ENCODE measurements around the gene STK32C.
"Not testable (repeated sequence)": the region's sequence is repeated elsewhere in the genome, so short reads cannot be mapped to it uniquely, and the experiment has no call there.

Gene STK32C

DNA sequence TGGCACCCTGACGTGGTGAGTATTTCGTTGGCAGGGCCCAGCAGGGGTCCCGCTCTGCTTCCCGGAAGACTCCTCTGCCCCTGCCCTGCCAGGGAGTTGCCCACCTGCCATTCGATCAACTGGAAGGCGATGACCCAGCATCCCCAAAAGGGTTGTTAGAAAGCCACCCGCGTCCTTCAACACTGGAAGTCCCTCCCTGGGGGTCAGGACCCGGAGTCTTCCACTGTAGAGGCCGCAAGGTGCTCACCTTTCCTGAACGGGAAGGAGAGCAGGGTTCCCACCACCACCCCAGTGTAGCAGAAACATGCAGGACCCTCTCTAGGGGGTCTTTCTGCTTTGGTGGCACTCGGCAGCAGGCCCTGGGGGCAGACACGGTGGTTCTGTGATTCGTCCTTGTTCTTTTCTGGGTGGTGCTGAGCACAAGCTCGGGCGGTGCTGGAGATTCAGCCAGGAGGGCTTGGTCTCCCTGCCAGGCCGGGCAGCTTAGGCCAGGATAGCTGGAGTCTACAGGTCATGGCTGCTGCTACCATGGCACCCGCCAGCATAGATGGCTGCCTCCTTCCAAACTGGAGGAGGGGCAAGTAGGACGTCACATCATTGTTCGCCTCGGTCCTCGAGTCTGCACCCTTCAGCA lies 140.6 kb downstream of the STK32C start:
- no peak for DNase-seq (ENCODE audit: low spot score)

DNA sequence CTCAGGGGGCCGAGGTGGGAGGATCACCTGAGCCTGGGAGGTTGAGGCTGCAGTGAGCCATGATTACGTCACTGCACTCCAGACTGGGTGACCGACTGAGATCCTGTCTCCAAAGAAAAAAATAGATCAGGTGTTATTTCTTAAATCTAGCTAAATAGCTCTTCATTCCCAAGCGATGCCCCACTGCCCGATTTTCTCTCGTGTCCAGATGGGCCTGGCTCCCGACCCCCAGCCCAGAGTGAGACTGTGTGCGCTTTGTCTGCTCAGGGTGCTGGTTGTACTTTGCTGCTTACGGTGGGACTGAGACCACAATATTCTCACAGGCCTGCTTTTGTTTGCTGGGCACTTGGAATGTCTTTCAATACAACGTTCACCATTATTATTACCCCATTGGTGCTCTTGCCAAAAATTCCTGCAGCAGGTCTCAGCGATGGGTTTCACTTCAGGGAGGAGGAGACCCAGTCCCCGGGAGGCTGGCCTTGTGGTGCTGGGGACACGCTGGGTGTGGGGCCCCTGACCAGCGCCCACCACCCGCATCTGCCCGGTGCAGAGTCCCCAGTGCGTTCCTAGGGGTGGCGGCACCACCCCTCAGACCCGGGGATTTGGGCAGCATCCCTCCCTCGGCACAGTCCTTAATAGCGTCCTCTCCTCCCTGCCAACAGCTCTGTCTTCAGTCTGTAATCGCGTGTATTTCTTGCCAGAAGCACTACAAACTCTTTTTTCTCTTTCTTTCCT lies 141.4 kb downstream of the STK32C start:
- DNase-seq (ENCODE audit: low spot score): no peak

DNA sequence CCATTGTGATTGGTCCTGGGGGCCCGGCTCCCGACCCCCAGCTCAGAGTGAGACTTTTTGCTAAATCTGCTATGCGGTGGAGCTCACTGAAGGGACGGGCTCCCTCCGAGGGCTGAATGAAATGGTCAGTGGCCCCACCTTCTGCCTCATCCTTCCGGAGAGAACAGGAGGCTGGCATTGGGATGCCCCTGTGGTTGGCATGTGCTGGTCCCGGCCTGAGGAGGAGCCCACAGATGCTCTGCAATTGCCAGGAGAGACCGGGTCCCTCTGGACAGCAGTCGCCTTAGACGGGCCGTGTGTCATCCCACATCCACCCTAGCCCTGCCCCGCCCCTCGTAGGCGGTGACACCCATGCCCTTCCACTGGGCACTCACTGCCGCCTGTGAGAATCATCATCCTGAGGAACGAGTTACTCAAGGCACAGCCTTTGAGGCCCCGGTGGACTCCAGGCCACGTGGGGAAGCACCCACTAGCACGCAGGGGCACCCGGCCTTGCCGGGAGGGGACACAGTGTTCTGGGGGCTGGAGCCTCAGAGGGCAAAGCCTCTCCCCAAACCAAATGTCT lies 142.3 kb downstream of the STK32C start:
- DNase-seq (ENCODE audit: low spot score): no peak

DNA sequence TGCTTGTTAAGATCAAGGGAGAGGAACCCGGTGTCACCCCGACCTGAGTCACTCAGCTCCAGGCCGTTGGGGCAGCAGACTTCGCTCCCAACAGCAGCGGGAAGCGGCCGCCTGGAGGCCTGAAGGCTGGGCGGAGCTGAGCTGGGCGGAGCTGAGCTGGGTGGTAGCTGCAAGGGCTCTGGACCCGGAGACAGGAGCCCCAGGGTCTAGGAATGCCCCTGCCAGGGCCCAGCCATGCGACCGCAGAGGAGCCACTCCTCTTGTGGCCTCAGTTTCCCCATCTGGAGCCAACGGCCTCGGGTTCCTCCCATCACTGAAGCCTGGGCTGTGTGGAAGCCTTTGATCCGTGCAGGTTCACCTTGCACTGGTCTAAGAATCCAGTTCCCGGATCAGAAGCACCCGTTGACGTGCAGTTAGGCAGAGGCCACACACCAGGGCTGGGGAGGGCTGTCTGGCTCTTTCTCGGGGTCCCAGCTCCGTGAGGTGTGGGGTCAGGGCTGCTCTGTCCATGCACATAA lies 142.9 kb downstream of the STK32C start:
- no peak for DNase-seq (ENCODE audit: low spot score)

DNA sequence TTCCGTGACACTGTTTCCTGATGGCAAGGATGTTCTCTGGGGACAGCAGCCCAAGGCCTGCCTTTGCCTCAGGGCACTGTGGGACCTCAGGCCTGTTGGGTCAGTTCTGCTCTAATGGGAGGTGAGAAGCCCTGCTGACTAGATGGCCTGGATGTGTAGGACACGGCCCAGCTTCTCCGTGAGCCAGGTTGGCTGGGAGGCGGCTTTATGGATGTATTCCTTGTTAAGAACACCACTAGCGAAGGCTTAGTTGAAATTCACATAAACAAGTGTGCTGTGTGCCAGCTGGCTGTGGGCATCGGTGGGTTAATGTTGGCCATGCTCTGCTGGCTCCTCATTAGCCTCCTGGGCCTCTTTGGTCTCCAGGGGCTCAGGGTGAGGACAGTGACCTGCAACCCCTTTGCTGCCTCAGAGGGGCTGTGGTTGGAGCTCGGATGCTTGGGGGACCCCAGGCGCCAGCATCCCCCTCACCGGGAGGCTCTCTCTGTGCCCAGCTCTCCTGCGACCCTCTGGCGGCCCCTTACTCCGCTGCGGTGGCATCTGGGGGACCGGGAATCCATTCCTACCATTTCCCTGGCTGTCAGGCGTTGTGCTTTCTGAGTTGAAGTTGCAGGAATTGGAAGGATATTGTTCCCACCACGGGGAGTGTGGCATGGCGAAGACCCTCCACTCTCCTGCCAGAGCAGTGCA lies 143.8 kb downstream of the STK32C start:
- no peak for DNase-seq (ENCODE audit: low spot score)

DNA sequence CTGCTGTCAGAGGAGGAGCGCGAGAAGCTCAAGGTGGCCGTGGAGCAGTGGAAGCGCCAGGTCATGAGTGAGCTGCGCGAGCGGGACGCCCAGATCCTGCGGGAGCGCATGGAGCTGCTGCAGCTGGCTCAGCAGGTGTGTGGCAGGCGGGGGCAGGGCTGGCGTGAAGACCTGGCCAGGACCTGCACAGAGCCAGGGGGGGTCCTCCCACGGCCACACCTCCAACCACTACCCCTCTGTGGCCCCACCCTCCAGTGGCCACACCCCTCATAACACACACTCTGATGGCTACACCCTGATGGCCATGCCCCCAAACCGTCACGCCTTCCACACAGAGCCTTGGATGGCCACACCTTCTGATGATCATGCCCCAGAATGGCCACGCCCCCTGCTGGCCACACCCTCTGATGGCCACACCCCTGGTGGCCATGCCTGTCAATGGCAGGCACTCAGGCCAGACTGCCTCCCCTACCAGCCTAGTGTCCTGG lies 144.4 kb downstream of the STK32C start:
- DNase-seq (ENCODE audit: low spot score): peak; percentile 69

DNA sequence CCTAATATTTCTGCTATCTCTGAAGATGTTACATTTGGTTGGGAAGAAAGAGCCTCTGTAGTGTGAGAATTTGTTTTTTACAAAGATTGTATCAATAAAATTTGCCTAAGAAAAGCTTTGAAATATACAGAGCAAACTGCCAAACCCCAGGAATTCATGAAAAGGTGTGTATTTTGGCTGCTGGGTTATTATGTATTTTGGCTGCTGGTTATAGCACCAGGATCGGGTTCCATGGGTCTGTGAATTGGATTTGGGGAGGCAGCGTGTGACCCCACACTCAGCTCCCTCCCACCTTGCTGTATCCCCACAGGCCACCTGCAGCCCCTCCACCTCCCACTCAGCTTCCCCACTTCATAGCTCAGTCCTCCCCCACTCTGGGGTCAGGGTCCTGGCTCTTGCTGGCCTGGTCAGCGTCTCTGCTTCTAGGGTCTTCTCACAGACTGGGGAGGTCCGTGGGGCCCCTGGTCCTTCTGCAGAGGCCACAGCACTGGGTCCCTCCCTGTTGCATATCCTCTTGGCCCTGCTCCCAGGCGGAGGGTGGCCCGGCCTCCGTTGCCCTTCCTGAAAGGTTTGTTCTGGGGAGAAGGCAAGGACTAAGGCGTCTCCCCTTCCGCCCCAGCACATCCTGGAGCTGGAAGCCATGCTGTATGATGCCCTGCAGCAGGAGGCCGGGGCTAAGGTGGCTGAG lies 145.0 kb downstream of the STK32C start:
- DNase-seq (ENCODE audit: low spot score): no peak

DNA sequence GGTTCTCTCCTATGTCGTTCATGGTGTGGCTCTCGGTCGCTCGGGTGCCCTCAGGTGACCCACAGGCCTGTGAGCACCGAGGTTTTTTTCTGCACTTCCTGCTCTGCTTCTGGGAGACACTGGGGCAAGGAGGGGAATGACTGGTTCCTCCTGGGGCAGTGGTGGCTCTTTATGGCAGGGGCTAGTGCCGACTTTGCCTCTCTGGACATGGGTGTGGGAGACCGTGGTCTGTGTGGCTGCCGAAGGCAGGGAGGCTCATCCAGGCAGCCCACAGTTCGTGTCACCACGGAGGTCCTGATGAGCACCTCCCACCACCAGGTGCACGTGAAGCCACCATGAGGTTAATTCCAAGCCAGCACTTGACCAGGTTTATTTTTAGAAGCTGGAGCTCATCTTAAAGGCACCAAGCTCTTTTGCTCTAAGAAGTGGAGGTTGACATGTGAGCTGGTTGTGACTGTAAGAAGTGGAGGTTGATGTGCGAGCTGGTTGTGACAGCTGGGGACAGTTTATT lies 145.7 kb downstream of the STK32C start:
- no peak for DNase-seq (ENCODE audit: low spot score)

DNA sequence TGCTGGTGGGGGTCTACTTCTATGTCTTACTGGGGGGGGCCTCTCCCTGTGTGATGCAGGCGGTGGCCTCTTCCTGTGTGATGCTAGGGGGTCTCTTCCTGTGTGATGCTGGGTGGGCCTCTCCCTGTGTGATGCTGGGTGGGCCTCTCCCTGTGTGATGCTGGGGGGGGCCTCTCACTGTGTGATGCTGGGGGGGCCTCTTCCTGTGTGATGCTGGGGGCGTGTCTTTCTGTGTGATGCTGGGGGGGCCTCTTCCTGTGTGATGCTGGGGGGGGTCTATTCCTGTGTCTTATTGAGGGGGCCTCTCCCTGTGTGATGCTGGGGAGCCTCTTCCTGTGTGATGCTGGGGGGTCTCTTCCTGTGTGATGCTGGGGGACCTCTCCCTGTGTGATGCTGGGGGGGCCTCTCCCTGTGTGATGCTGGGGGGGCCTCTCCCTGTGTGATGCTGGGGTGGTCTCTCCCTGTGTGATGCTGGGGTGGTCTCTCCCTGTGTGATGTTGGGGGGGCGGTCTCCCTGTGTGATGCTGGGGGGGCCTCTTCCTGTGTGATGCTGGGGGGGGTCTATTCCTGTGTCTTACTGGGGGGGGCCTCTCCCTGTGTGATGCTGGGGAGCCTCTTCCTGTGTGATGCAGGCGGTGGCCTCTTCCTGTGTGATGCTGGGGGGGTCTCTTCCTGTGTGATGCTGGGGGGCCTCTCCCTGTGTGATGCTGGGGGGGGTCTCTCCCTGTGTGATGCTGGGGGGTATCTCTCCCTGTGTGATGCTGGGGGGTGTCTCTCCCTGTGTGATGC lies 146.7 kb downstream of the STK32C start:
- not testable (repeated sequence) for DNase-seq (ENCODE audit: low spot score)

DNA sequence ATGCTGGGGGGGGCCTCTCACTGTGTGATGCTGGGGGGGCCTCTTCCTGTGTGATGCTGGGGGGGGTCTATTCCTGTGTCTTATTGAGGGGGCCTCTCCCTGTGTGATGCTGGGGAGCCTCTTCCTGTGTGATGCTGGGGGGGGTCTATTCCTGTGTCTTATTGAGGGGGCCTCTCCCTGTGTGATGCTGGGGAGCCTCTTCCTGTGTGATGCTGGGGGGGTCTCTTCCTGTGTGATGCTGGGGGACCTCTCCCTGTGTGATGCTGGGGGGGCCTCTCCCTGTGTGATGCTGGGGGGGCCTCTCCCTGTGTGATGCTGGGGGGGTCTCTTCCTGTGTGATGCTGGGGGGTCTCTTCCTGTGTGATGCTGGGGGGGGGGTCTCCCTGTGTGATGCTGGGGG lies 147.5 kb downstream of the STK32C start:
- not testable (repeated sequence) for DNase-seq (ENCODE audit: low spot score)

DNA sequence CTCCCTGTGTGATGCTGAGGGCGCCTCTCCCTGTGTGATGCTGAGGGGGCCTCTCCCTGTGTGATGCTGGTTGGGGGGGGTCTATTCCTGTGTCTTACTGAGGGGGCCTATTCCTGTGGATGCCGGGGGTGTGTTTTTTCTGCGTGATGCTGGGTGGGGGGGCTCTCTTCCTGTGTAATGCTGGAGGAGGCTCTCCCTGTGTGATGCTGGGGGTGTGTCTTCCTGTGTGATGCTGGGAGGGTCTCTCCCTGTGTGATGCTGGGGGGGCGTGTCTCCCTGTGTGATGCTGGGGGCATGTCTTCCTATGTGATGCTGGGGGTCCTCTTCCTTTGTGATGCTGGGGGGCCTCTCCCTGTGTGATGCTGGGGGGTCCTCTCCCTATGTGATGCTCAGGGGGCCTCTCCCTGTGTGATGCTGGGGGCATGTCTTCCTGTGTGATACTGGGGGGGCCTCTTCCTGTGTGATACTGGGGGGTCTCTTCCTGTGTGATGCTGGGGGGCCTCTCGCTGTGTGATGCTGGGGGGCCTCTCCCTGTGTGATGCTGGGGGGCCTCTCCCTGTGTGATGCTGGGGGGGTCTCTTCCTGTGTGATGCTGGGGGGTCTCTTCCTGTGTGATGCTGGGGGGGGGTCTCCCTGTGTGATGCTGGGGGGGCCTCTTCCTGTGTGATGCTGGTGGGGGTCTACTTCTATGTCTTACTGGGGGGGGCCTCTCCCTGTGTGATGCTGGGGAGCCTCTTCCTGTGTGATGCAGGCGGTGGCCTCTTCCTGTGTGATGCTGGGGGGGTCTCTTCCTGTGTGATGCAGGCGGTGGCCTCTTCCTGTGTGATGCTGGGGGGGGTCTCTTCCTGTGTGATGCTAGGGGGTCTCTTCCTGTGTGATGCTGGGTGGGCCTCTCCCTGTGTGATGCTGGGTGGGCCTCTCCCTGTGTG lies 148.2 kb downstream of the STK32C start:
- DNase-seq (ENCODE audit: low spot score): not testable (repeated sequence)

DNA sequence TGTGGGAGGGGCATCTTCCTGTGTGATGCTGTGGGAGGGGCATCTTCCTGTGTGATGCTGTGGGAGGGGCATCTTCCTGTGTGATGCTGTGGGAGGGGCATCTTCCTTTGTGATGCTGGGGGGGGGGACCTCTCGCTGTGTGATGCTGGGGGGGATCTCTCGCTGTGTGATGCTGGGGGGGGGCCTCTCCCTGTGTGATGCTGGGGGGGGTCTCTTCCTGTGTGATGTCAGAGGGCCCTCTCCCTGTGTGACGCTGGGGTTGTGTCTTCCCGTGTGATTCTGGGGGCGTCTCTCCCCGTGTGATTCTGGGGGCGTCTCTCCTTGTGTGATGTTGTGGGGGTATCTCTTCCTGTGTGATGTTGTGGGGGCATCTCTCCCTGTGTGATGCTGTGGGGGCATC lies 148.9 kb downstream of the STK32C start:
- DNase-seq (ENCODE audit: low spot score): no peak

DNA sequence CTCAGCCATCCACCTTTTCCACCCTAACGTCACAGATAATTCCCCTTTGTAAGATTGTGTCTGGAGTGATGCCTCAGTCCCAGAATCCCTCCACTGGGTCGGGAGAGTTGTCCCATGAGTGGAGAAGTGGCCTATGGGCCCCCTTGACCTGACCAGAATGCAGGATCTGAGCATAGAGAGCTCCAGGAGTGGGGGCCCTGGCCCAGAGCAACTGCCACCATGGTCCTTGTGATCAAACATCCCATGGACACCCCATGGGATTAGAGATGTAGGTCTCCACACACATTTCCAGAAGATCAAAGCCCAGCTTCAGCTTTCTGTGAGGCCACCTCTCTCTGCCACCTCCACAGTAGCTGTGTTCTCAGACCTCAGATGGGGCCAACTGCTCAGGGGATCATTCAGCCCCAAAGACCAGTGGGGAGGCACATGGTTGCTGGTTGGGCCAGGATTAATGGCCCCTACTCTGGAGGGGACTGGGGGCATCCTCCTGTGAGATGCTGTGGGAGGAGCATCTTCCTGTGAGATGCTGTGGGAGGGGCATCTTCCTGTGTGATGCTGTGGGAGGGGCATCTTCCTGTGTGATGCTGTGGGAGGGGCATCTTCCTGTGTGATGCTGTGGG lies 149.5 kb downstream of the STK32C start:
- no peak for DNase-seq (ENCODE audit: low spot score)
